ENCODE data around the gene CASP12.

CASP12 gene

GRCh38 chr11:104891135-104891534, 7.1 kb downstream of the CASP12 start:
- no peak for DNase-seq

- DNase-seq: no peak
These were observed 14.9 kb downstream of the CASP12 start for GRCh38 chr11:104883342-104883741.

- no peak for DNase-seq
These were observed 17.0 kb downstream of the CASP12 start for GRCh38 chr11:104881117-104881794.

- DNase-seq: no peak
These were observed 18.6 kb downstream of the CASP12 start for GRCh38 chr11:104879514-104880190.

- peak in 3 of 4 experiments; percentile 5 to 42 (median 8) for DNase-seq
These were observed 21.3 kb downstream of the CASP12 start for GRCh38 chr11:104876861-104877431.

- DNase-seq: no peak
These were observed 21.9 kb downstream of the CASP12 start for GRCh38 chr11:104876324-104876723.

GRCh38 chr11:104873252-104873651, 25.0 kb downstream of the CASP12 start:
- no peak for DNase-seq

- DNase-seq: no peak
These were observed 25.9 kb downstream of the CASP12 start for GRCh38 chr11:104872393-104872792.

GRCh38 chr11:104870910-104871309, 27.4 kb downstream of the CASP12 start:
- DNase-seq: no peak

GRCh38 chr11:104866815-104867214, 31.4 kb downstream of the CASP12 start:
- DNase-seq: no peak

- no peak for DNase-seq
These were observed 39.1 kb downstream of the CASP12 start for GRCh38 chr11:104858882-104859775.

- DNase-seq: no peak
These were observed 41.7 kb downstream of the CASP12 start for GRCh38 chr11:104856607-104857006.

- DNase-seq: no peak
These were observed 42.3 kb downstream of the CASP12 start for GRCh38 chr11:104855965-104856364.

GRCh38 chr11:104853276-104853675, 45.0 kb downstream of the CASP12 start:
- no peak for DNase-seq

- no peak for DNase-seq
These were observed 45.4 kb downstream of the CASP12 start for GRCh38 chr11:104852811-104853210.

GRCh38 chr11:104846216-104846615, 52.0 kb downstream of the CASP12 start:
- DNase-seq: no peak

- DNase-seq: no peak
These were observed 53.8 kb downstream of the CASP12 start for GRCh38 chr11:104844451-104844850.

- DNase-seq: no peak
These were observed 55.0 kb downstream of the CASP12 start for GRCh38 chr11:104843150-104843836.

- no peak for DNase-seq
These were observed 56.2 kb downstream of the CASP12 start for GRCh38 chr11:104841973-104842525.

GRCh38 chr11:104841185-104841584, 57.1 kb downstream of the CASP12 start:
- no peak for DNase-seq

- no peak for DNase-seq
These were observed 60.2 kb downstream of the CASP12 start for GRCh38 chr11:104837969-104838639.

GRCh38 chr11:104836691-104837090, 61.6 kb downstream of the CASP12 start:
- no peak for DNase-seq

Measured in activated CD4-positive, CD25-positive, alpha-beta regulatory T cell (primary cell).